ENCODE results near the gene OR10A4. TPM values are rescaled to one million over a fixed set of nuclear protein-coding genes. Genes with fewer than 3 reads are reported as not detected.
"Not testable (repeated sequence)": the region's sequence is repeated elsewhere in the genome, so short reads cannot be mapped to it uniquely, and the experiment has no call there.

Gene OR10A4
- total RNA-seq, 2 experiments from 2014 or later = not detected

DNA sequence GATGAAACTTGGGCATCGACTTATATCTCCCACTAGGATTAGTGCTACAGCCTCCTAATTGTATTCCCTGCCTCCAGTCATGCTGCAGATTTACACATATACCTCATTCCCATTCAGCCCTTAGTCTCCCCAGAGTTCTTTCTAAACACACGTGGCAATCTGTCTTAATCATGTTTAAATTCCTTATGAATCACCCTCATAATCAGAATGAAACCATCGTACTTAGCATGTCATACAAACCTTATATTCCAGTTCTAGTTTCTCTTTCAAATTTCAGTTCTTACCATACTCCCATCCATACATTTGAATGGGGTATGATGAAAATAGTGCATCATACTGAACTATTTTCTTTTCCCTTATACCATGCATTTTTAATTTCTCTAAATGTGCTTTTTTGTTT lies 19.6 kb upstream of the OR10A4 start:
- no peak overlapping the region for H3K27ac Mint-ChIP-seq
- peaks cover 10% of the 10 kb centered on the region for H3K27me3 Mint-ChIP-seq
- ATAC-seq (peak; percentile 97), DNase-seq (no peak)
- peaks cover 8% of the 10 kb centered on the region for H3K9me3 Mint-ChIP-seq (ENCODE audit: low read depth)
- H3K4me3 Mint-ChIP-seq = no peak overlapping the region
- ChIA-PET POLR2A (no interaction called here), CTCF (interaction anchor here (0.5 kb wide), 1 partner anchor 244 kb away, joined by 3 read pairs; no protein-coding TSS in a partner anchor)
- intact Hi-C loops (cut with DNase I, micrococcal nuclease) = loop anchor here in 1 of 2 experiments (2.0 to 10.0 kb wide), 2 partner anchors 254 to 332 kb away; partner anchors contain the start of genes ILK and RRP8
- peaks cover 10% of the 10 kb centered on the region for H3K4me1 Mint-ChIP-seq
- peaks cover 2% of the 10 kb centered on the region for H3K36me3 Mint-ChIP-seq (ENCODE audit: low read depth)

DNA sequence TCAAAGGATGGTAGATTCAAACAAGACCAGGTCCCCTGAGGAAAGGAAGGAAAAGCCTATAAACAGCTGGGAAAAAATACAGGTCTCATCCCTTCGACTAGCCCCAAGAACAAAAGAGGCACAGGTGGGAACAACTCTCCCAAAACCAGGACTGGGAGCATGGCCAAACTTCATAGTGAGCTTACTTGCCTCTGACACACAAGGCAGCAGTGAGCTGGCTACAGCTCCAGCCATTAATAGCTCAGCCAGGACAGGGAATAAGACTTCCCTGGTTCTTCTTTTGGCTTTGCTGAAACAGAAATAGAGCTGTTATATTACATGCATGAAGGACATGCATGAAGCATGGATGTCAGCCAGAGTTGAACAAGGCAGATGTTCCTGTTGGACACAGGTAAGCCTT lies 13.5 kb upstream of the OR10A4 start, which contains the start of gene OR10A2:
Gene OR10A2, plus strand, starts transcription at position 97 of the 400 bp plus-strand sequence. CDS start 6,698 bp downstream, outside the sequence.
- no peak within 1 kb of the TSS for H3K27ac Mint-ChIP-seq
- ATAC-seq (no peak), DNase-seq (no peak)
- intact Hi-C loops (cut with DNase I, micrococcal nuclease) = no loop called here
- H3K4me3 Mint-ChIP-seq = no peak within 1 kb of the TSS
- CTCF ChIA-PET = no interaction called here
- no peaks in the 10 kb centered on the region for H3K4me1 Mint-ChIP-seq
- H3K9me3 Mint-ChIP-seq (ENCODE audit: low read depth) = no peaks in the 10 kb centered on the region
- H3K27me3 Mint-ChIP-seq = peaks cover 8% of the 10 kb centered on the region
- H3K36me3 Mint-ChIP-seq (ENCODE audit: low read depth) = no peaks in the 10 kb centered on the region
- POLR2A ChIA-PET = interaction anchor here (0.5 kb wide), 1 partner anchor 1950 kb away, joined by 4 read pairs; no protein-coding TSS in a partner anchor

DNA sequence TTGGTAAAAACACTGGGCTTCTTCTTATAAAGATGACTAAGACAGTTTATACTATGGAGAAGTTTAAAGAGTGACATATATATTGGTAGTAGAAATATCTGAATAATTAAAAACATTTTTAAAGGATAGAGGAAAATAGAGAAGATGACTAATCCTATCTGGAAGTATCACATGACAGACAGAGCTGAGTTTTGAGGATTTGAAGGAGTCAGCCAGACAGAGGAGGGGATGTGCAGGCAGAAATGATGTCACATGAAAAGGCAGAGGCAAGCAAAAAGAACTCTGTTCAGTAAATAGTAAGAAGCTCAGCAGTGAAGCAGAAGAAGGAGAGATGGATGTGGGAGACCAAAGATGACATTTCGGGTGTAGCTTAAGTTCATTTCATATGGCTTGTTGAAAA lies 12.0 kb upstream of the OR10A4 start:
- Mint-ChIP-seq H3K27ac (no peak overlapping the region), H3K27me3 (peaks cover 6% of the 10 kb centered on the region), H3K36me3 (ENCODE audit: low read depth) (no peaks in the 10 kb centered on the region), H3K9me3 (ENCODE audit: low read depth) (no peaks in the 10 kb centered on the region), H3K4me3 (no peak overlapping the region), H3K4me1 (no peaks in the 10 kb centered on the region)
- no peak for DNase-seq
- CTCF ChIA-PET = interaction anchor here (0.5 to 0.7 kb wide), 3 partner anchors 25 to 132 kb away, joined by 3 read pairs; no protein-coding TSS in a partner anchor
- no peak for ATAC-seq
- POLR2A ChIA-PET = no interaction called here
- intact Hi-C loops (cut with DNase I, micrococcal nuclease) = no loop called here

DNA sequence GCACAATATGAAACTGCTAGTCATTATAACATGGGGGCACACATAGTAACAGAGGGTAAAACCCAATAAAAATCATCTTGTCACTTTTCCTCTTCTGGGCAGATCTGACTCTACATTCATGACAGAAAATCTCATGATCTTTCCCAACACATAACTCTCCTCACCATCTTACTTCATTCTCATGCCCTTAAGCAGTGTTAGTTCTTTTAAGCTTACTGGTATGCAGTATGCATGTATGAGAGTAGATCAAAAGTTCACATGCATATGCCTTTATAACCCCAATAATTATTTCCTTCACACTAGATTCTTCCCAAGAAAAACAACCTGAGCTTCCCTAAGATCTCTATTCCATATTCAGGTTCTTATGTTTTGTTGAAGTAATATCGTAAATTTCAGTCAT lies 5.1 kb upstream of the OR10A4 start:
- Mint-ChIP-seq H3K4me1 (no peaks in the 10 kb centered on the region), H3K4me3 (no peak overlapping the region), H3K27ac (no peak overlapping the region), H3K36me3 (ENCODE audit: low read depth) (no peaks in the 10 kb centered on the region), H3K27me3 (peaks cover 2% of the 10 kb centered on the region), H3K9me3 (ENCODE audit: low read depth) (no peaks in the 10 kb centered on the region)
- intact Hi-C loops (cut with DNase I, micrococcal nuclease) = no loop called here
- ChIA-PET CTCF (no interaction called here), POLR2A (no interaction called here)
- DNase-seq (no peak), ATAC-seq (no peak)

DNA sequence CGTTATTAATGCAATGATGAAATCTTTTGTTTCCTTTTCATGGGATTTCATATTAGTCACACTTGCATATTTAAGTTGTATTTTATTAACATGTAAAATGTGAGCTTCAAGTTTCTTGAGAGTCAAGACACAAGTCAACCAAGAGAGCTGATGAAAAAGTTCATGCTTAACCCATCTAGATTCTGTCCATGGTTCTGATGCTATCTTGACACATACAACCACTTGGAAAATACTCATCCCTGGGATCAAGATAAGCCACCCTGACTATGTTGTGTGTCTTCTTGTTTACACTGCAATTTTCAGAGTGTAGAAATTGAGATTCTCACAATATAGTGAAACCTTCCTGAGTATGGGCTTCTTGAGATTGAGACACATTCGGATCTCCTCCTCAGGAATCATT lies 664 bp upstream of the OR10A4 start:
- ATAC-seq (no peak), DNase-seq (no peak)
- Mint-ChIP-seq H3K4me1 (no peaks in the 10 kb centered on the region), H3K9me3 (ENCODE audit: low read depth) (no peaks in the 10 kb centered on the region), H3K36me3 (ENCODE audit: low read depth) (no peaks in the 10 kb centered on the region), H3K27me3 (peaks cover 6% of the 10 kb centered on the region), H3K4me3 (no peak overlapping the region), H3K27ac (no peak overlapping the region)
- POLR2A ChIA-PET = no interaction called here
- intact Hi-C loops (cut with DNase I, micrococcal nuclease) = no loop called here
- CTCF ChIA-PET = no interaction called here

DNA sequence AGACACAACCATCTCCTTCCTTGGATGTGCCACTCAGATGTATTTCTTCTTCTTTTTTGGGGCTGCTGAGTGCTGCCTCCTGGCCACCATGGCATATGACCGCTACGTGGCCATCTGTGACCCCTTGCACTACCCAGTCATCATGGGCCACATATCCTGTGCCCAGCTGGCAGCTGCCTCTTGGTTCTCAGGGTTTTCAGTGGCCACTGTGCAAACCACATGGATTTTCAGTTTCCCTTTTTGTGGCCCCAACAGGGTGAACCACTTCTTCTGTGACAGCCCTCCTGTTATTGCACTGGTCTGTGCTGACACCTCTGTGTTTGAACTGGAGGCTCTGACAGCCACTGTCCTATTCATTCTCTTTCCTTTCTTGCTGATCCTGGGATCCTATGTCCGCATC lies 489 bp downstream of the OR10A4 start:
- ATAC-seq (no peak), DNase-seq (no peak)
- Mint-ChIP-seq H3K27ac (no peak overlapping the region), H3K36me3 (ENCODE audit: low read depth) (no peaks in the 10 kb centered on the region), H3K9me3 (ENCODE audit: low read depth) (no peaks in the 10 kb centered on the region), H3K4me1 (no peaks in the 10 kb centered on the region), H3K27me3 (peaks cover 9% of the 10 kb centered on the region), H3K4me3 (no peak overlapping the region)
- intact Hi-C loops (cut with DNase I, micrococcal nuclease) = no loop called here
- ChIA-PET POLR2A (no interaction called here), CTCF (no interaction called here)

DNA sequence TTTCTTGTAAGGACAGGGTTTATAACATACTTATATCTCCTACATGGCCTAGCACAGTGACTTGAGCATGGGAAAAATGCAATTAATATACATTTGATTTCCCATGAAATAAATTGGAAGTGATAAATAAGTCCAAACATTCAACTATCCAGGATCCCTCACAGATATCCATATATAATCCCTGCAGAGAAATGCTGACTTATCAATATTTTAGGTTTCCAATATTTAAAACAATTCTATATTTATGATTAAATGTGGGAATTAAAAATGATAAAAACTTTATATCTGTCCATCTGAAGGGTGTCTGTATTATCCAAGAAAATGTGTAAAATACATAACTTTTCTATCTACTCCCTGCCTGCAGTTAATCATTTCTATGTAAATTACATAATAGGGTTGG lies 6.3 kb downstream of the OR10A4 start:
- Mint-ChIP-seq H3K4me1 (no peaks in the 10 kb centered on the region), H3K4me3 (no peak overlapping the region), H3K9me3 (ENCODE audit: low read depth) (no peaks in the 10 kb centered on the region), H3K27me3 (peaks cover 14% of the 10 kb centered on the region), H3K36me3 (ENCODE audit: low read depth) (no peaks in the 10 kb centered on the region), H3K27ac (no peak overlapping the region)
- no peak for ATAC-seq
- ChIA-PET CTCF (no interaction called here), POLR2A (no interaction called here)
- no peak for DNase-seq
- intact Hi-C loops (cut with DNase I, micrococcal nuclease) = no loop called here

DNA sequence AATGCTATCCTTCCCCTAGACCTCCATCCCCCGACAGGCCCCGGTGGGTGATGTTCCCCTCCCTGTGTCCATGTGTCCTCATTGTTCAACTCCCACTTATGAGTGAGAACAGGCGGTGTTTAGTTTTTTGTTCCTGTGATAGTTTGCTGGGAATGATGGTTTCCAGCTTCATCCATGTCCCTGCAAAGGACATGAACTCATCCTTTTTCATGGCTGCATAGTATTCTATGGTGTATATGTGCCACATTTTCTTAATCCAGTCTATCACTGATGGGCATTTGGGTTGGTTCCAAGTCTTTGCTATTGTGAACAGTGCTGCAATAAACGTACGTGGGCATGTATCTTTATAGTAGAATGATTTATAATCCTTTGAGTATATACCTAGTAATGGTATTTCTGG lies 11.3 kb downstream of the OR10A4 start:
- ATAC-seq; H3K4me1 Mint-ChIP-seq; CTCF ChIA-PET; intact Hi-C loops (cut with DNase I, micrococcal nuclease); DNase-seq; H3K9me3 Mint-ChIP-seq (ENCODE audit: low read depth); H3K36me3 Mint-ChIP-seq (ENCODE audit: low read depth); H3K4me3 Mint-ChIP-seq; POLR2A ChIA-PET; H3K27ac Mint-ChIP-seq: not testable (repeated sequence)
- H3K27me3 Mint-ChIP-seq = peaks cover 15% of the 10 kb centered on the region

DNA sequence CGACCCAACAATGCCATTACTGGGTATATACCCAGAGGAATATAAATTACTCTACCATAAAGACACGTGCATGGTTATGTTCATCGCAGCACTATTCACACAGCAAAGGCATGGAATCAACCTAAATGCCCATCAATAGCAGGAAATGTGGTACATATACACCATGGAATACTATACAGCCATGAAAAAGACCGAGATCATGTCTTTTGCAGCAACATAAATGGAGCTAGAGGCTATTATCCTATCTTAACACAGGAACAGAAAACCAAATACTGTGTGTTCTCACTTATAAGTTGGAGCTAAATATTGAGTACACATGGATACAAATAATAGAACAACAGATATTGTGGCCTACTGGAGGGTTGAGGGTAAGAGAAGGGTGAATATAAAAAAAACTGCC lies 12.4 kb downstream of the OR10A4 start:
- no peaks in the 10 kb centered on the region for H3K9me3 Mint-ChIP-seq (ENCODE audit: low read depth)
- no peaks in the 10 kb centered on the region for H3K4me1 Mint-ChIP-seq
- POLR2A ChIA-PET = no interaction called here
- intact Hi-C loops (cut with DNase I, micrococcal nuclease) = no loop called here
- no peak overlapping the region for H3K4me3 Mint-ChIP-seq
- CTCF ChIA-PET = interaction anchor here (1.0 to 1.1 kb wide), 3 partner anchors 24 to 72 kb away, joined by 3 read pairs; no protein-coding TSS in a partner anchor
- ATAC-seq = no peak
- peaks cover 14% of the 10 kb centered on the region for H3K27me3 Mint-ChIP-seq
- no peaks in the 10 kb centered on the region for H3K36me3 Mint-ChIP-seq (ENCODE audit: low read depth)
- H3K27ac Mint-ChIP-seq = no peak overlapping the region
- no peak for DNase-seq

DNA sequence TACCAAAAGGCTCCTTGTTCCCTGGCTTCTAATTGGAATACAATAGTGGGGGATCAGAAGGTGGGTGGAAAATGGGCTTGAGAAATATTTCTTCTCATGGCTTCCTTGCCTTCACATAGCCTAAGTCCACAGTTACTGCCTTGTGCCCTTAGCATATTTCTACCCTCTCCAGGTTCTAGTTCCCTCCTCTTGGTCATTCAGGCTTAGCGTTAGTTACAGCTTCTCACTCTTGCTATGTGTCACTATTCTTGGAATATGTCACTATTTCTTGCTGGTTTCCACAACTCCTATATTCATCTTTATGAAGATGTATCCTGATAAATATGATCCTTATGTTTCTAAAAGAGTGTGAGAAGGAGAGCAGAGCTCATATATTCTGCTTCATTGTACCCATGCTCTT lies 13.4 kb downstream of the OR10A4 start:
- ATAC-seq (no peak), DNase-seq (no peak)
- POLR2A ChIA-PET = no interaction called here
- no peaks in the 10 kb centered on the region for H3K9me3 Mint-ChIP-seq (ENCODE audit: low read depth)
- H3K4me3 Mint-ChIP-seq = no peak overlapping the region
- H3K27ac Mint-ChIP-seq = no peak overlapping the region
- H3K4me1 Mint-ChIP-seq = no peaks in the 10 kb centered on the region
- H3K36me3 Mint-ChIP-seq (ENCODE audit: low read depth) = no peaks in the 10 kb centered on the region
- H3K27me3 Mint-ChIP-seq = peaks cover 14% of the 10 kb centered on the region
- CTCF ChIA-PET = interaction anchor here (0.6 to 1.1 kb wide), 4 partner anchors 10 to 189 kb away, joined by 3 to 7 read pairs (median 3); no protein-coding TSS in a partner anchor
- intact Hi-C loops (cut with DNase I, micrococcal nuclease) = no loop called here

DNA sequence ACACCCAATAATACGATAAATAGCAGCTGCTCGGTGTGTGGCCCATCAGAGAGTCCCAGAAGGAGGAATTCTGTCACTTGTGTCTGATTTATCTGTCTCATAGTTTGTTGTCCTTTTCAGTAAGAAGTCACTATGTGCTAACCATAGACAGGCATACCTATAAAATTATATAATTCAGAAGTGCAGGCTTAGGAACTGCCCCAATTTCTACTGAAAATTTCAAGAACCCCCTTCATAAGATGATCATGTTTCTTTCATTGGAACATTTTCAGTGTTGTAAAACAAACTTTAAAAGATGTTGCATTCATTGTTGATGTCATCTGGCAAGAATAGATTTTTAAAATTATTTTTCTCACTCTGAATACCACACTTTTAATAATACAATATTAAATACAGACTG lies 16.0 kb downstream of the OR10A4 start, which contains the start of gene OR2D2:
Gene OR2D2, minus strand, starts transcription at position 101 of the 400 bp plus-strand sequence. Its CDS starts 0 bp downstream, at position 101.
- Mint-ChIP-seq H3K36me3 (ENCODE audit: low read depth) (no peaks in the 10 kb centered on the region), H3K27ac (no peak within 1 kb of the TSS), H3K9me3 (ENCODE audit: low read depth) (no peaks in the 10 kb centered on the region), H3K27me3 (peaks cover 10% of the 10 kb centered on the region), H3K4me3 (no peak within 1 kb of the TSS), H3K4me1 (no peaks in the 10 kb centered on the region)
- CTCF ChIA-PET = no interaction called here
- no peak for DNase-seq
- POLR2A ChIA-PET = no interaction called here
- intact Hi-C loops (cut with DNase I, micrococcal nuclease) = no loop called here
- no peak for ATAC-seq

DNA sequence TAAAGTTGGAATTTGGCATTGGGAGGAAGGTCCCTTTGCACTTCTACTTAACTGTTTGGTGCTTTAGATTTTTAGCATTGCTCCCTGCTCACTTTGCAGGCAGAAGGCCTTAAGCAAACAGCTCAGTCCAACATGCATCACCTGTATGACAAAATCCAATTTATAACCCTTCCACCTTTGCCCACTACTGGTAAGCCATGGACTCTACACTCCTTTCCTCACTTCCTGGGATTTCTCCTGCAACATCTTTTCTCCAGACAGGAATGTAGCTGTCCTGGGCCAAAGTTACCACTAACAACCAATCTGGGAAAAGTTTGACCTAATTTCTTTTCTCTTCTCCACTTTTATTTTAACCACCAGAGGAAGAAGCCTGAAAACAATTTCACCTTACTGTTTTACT lies 17.7 kb downstream of the OR10A4 start:
- intact Hi-C loops (cut with DNase I, micrococcal nuclease) = no loop called here
- H3K4me1 Mint-ChIP-seq = no peaks in the 10 kb centered on the region
- H3K36me3 Mint-ChIP-seq (ENCODE audit: low read depth) = no peaks in the 10 kb centered on the region
- no peak overlapping the region for H3K27ac Mint-ChIP-seq
- no peak for ATAC-seq
- peaks cover 18% of the 10 kb centered on the region for H3K27me3 Mint-ChIP-seq
- H3K4me3 Mint-ChIP-seq = no peak overlapping the region
- CTCF ChIA-PET = no interaction called here
- POLR2A ChIA-PET = no interaction called here
- no peak for DNase-seq
- H3K9me3 Mint-ChIP-seq (ENCODE audit: low read depth) = no peaks in the 10 kb centered on the region

DNA sequence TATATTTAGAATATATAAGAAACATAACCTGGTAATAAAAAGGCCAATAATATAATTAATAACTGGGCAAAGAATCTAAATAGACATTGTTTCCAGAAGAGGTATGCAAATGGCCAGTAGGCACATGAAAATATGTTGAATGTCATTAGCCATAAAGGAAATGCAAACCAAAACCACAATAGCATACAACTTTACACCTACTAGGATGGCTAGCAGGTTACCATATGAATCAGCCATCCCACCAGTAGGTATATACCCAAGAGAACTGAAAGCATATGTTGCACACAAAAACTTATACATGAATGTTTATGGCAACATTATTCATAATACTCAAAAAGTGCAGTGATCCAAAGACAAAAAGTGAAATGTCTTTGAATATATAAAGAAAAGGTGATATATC lies 18.6 kb downstream of the OR10A4 start:
- intact Hi-C loops (cut with DNase I, micrococcal nuclease) = no loop called here
- no peaks in the 10 kb centered on the region for H3K4me1 Mint-ChIP-seq
- peaks cover 17% of the 10 kb centered on the region for H3K27me3 Mint-ChIP-seq
- DNase-seq (no peak), ATAC-seq (peak; percentile 69)
- H3K36me3 Mint-ChIP-seq (ENCODE audit: low read depth) = no peaks in the 10 kb centered on the region
- ChIA-PET POLR2A (no interaction called here), CTCF (no interaction called here)
- no peak overlapping the region for H3K4me3 Mint-ChIP-seq
- H3K27ac Mint-ChIP-seq = no peak overlapping the region
- no peaks in the 10 kb centered on the region for H3K9me3 Mint-ChIP-seq (ENCODE audit: low read depth)
